HepG2 (cell line): Measurements from ENCODE around the gene HNRNPH2. TPM values are rescaled to one million over a fixed set of nuclear protein-coding genes. Genes with fewer than 3 reads are reported as not detected.

Experiments used
- ATAC-seq: fragments of 200-7000 bp; cut with Tn5 transposase; 3 replicates; pipeline ENCODE4 v1.9.1; 2020; ENCODE audit warnings: mild to moderate bottlenecking, moderate library complexity
- BruUV-seq: library from RNA; stranded (reverse); fragments of 400-500 nt; replicated peaks from 2 replicates; lab custom pipeline; 2021; lab: Mats Ljungman, UMichigan
- CTCF ChIA-PET: fragments of 300-600 bp; formaldehyde crosslinking; extraction: SDS; loops from one replicate; lab custom pipeline; 2021; ENCODE audit warnings: low total read pairs, inconsistent platforms, low intra/inter-chr PET ratio; lab: Yijun Ruan, JAX
- POLR2A ChIA-PET: fragments of 350-600 bp; sonication (Branson Sonifier 250); formaldehyde crosslinking; loops from one replicate; lab custom pipeline; 2020; ENCODE audit warnings: antibody characterized with exemption, inconsistent platforms; lab: Yijun Ruan, JAX
- DNase-seq: peaks from one replicate; pipeline ENCODE4 v3.0.0-alpha.2; 2015; ENCODE audit warnings: low spot score
- FAIRE-seq: peaks from 3 replicates; lab custom pipeline; 2011; peaks lifted over from hg19 to GRCh38; lab: Jason Lieb, UNC
- H2AFZ ChIP-seq: one replicate; pipeline ENCODE4 v1.6.1; 2011; ENCODE audit warnings: low read length, inconsistent platforms
- H3K27ac ChIP-seq: fragments of 300-600 bp; 3 replicates; pipeline ENCODE4 v1.8.0; 2011; ENCODE audit warnings: mixed run types, mild to moderate bottlenecking, mixed read lengths, low read length, inconsistent platforms; ENCODE audit not compliant: insufficient read depth; ENCODE audit errors: extremely low read length
- H3K27me3 ChIP-seq, 2 experiments: fragments of 200-600 bp in 1 of 2; 2 replicates in 1 of 2; 3 replicates in 1 of 2; pipeline versions ENCODE4 v1.6.0 to v1.8.0; 2011; ENCODE audit warnings: low read length in 2 of 2, mild to moderate bottlenecking in 2 of 2, moderate library complexity in 2 of 2, inconsistent platforms in 1 of 2; ENCODE audit not compliant: insufficient read depth in 2 of 2, control insufficient read depth in 1 of 2
- H3K36me3 ChIP-seq, 2 experiments: fragments of 200-600 bp in 1 of 2; replicated peaks in 1 of 2; 2 replicates in 1 of 2; 3 replicates in 1 of 2; pipeline versions ENCODE4 v1.5.1 to v1.8.0; 2011; ENCODE audit warnings: low read length in 2 of 2, inconsistent platforms in 1 of 2; ENCODE audit not compliant: insufficient read depth in 2 of 2, control insufficient read depth in 1 of 2
- H3K4me1 ChIP-seq: 2 replicates; pipeline ENCODE4 v1.5.1; 2012; ENCODE audit warnings: low read length, inconsistent platforms; ENCODE audit not compliant: insufficient read depth
- H3K4me2 ChIP-seq: 2 replicates; pipeline ENCODE4 v1.6.0; 2011; ENCODE audit warnings: low read depth, low read length, inconsistent platforms
- H3K4me3 ChIP-seq, 3 experiments: fragments of 200-600 bp in 1 of 3; sonication (generic), shearing (Covaris generic) in 1 of 3; replicated peaks in 1 of 3; 2 replicates each; pipeline ENCODE4 v1.5.1; 2011 to 2016; ENCODE audit warnings: low read length in 3 of 3, inconsistent platforms in 2 of 3, low read depth in 2 of 3, mild to moderate bottlenecking in 2 of 3, control low read depth in 1 of 3, mixed read lengths in 1 of 3; ENCODE audit not compliant: insufficient read depth in 1 of 3
- H3K79me2 ChIP-seq: one replicate; pipeline ENCODE4 v1.6.1; 2011; ENCODE audit warnings: low read length, inconsistent platforms; ENCODE audit not compliant: insufficient read depth
- H3K9ac ChIP-seq: 2 replicates; pipeline ENCODE4 v1.6.0; 2011; ENCODE audit warnings: mild to moderate bottlenecking, low read depth, low read length, inconsistent platforms; ENCODE audit not compliant: insufficient read depth
- H3K9me3 ChIP-seq: 2 replicates; pipeline ENCODE4 v1.5.1; 2012; ENCODE audit warnings: mild to moderate bottlenecking, low read length
- H4K20me1 ChIP-seq: 2 replicates; pipeline ENCODE4 v1.6.0; 2011; ENCODE audit warnings: inconsistent platforms, mild to moderate bottlenecking, low read length, moderate library complexity; ENCODE audit not compliant: insufficient read depth
- AGO2 ChIP-seq: fragments of 200-400 bp; formaldehyde crosslinking; optimal IDR thresholded peaks from 2 replicates; pipeline ENCODE3; 2017; ENCODE audit warnings: mild to moderate bottlenecking, low read depth, low read length, moderate library complexity
- RAD51 ChIP-seq: fragments of 450-650 bp; IDR thresholded peaks from 2 replicates; pipeline ENCODE4 v1.6.1; 2016; ENCODE audit warnings: borderline replicate concordance
- RNF2 ChIP-seq: fragments of 450-650 bp; conservative IDR thresholded peaks from 2 replicates; pipeline ENCODE4 v1.6.1; 2016; ENCODE audit warnings: low read depth
- SALL2 ChIP-seq: sonication (generic); formaldehyde crosslinking; IDR thresholded peaks from 2 replicates; pipeline ENCODE4 v1.8.1; 2023; ENCODE audit warnings: mild to moderate bottlenecking, missing genetic modification reagents, inconsistent platforms
- TAF15 ChIP-seq: fragments of 200-400 bp; formaldehyde crosslinking; IDR thresholded peaks from one replicate; pipeline ENCODE4 v1.6.1; 2018; ENCODE audit warnings: mild to moderate bottlenecking, low read depth, low read length; ENCODE audit not compliant: poor library complexity, severe bottlenecking
- ZKSCAN1 ChIP-seq: fragments of 150-350 bp; IDR thresholded peaks from 2 replicates; pipeline ENCODE4 v1.6.1; 2014; ENCODE audit warnings: low read length
- ZNF530 ChIP-seq: sonication (generic); formaldehyde crosslinking; IDR thresholded peaks from 2 replicates; pipeline ENCODE4 v1.5.0; 2020; ENCODE audit warnings: low read depth, mild to moderate bottlenecking, missing genetic modification reagents
- ZNF605 ChIP-seq: sonication (generic); formaldehyde crosslinking; IDR thresholded peaks from 2 replicates; pipeline ENCODE4 v1.8.0; 2022; ENCODE audit warnings: mild to moderate bottlenecking, missing genetic modification reagents
- WGBS: methylation state at CpG from one replicate; pipeline ENCODE4 v1.1.6; 2017; ENCODE audit warnings: low lambda C conversion rate; 5-methylcytosine and 5-hydroxymethylcytosine counted together
- in situ Hi-C: cut with HindIII; loops from 2 replicates; pipeline ENCODE4 v1.10.0; 2017; ENCODE audit warnings: low pct_unique_long_range_greater_than_20kb; ENCODE audit not compliant: extremely low pct_ligation_motif_present
- intact Hi-C: fragments of 100-400 bp; cut with micrococcal nuclease; formaldehyde crosslinking; loops from one replicate; pipeline ENCODE4 v1.10.0; 2022; ENCODE audit not compliant: unreplicated experiment
- polyA plus RNA-seq, 8 experiments: library from polyadenylated mRNA; depleted of rRNA in 3 of 8; stranded (reverse) in 7 of 8; unstranded in 1 of 8; fragments of >200 nt; fragmentation: Illumina TruSeq in 4 of 8; extraction: Trizol in 4 of 8; gene quantifications; 2 replicates each; pipeline versions ENCODE4 v1.2.1 to v1.2.3, GENCODE V29; 2011 to 2016; ENCODE audit warnings: low read depth in 4 of 8, missing spikeins in 1 of 8, mixed read lengths in 1 of 8; ENCODE audit not compliant: insufficient read depth in 1 of 8
- total RNA-seq, 5 experiments: library from RNA; depleted of rRNA; stranded (reverse); fragments of >200 nt; fragmentation: Illumina TruSeq; extraction: Trizol; gene quantifications; 2 replicates each; pipeline ENCODE4 v1.2.3, GENCODE V29; 2016; ENCODE audit warnings: low read depth in 1 of 5
- TF ChIP-seq, protein P1 (sequence below): sonication (generic); formaldehyde crosslinking; conservative IDR thresholded peaks from 2 replicates; pipeline ENCODE4 v1.4.0; 2020; ENCODE audit warnings: missing genetic modification reagents

The HNRNPH2 gene
- total and polyA plus RNA-seq, 2 of the 13 experiments (the other 11 are each of a cell fraction or from before 2014, with no cell fraction given) = 23.8 to 56.9 TPM

DNA sequence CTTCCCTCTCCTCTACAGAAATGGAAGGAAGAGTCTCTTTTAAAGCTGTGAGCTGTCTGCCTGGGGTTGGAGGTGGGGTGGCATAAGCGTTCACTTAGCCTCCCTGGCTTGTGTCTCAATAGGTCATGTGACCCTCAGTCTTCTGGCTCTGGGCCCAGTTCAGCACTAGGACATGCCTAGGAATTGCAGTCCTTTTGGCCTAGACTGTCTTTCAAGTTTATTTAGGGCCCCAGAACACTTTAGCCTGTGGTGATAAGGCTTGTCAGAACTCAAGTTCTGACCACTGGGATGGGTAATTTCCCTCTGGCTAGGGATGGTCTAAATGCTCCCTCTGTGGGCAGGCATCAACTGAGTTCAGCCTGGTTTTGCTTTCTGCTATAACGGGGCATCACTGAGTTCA lies 42.9 kb downstream of the HNRNPH2 start:
- in situ Hi-C loops = no loop called here
- no TSS peak for BruUV-seq

DNA sequence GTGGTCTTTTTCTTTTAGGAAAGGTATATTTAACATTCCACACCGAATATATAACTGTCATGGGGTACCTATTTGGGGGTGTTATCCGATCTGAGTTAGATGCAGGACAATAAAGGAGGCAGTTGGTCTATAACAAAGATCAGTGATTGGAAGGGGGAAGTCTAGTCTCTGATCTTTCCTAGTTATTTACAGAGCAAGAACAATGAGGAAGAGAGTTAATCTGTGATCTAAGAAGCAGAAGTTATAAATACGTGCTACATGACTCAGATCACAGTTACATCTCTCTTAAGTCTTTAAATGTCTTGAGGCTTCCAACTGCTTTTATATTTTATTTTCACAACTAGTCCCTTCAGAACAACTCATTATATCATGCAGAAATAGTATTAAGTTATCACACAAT lies 44.0 kb downstream of the HNRNPH2 start:
- Histone ChIP-seq H3K27ac (no peak overlapping the region), H3K27me3 (no peaks in the 10 kb centered on the region), H2AFZ (no peak overlapping the region), H3K4me2 (no peak overlapping the region), H3K79me2 (no peaks in the 10 kb centered on the region), H3K36me3 (no peaks in the 10 kb centered on the region), H3K4me3 (no peak overlapping the region), H3K9ac (no peak overlapping the region), H3K4me1 (no peaks in the 10 kb centered on the region), H4K20me1 (no peaks in the 10 kb centered on the region), H3K9me3 (no peaks in the 10 kb centered on the region)
- no TSS peak for BruUV-seq
- DNase-seq (no peak), FAIRE-seq (no peak), ATAC-seq (no peak)
- intact Hi-C loops = no loop called here
- CTCF ChIA-PET = no interaction called here
- 39% methylated on average over 3 of the region's 3 CpGs for WGBS
- in situ Hi-C loops = no loop called here
- POLR2A ChIA-PET = no interaction called here
- TF ChIP-seq TAF15 (no peak), AGO2 (no peak), RAD51 (no peak), ZNF605 (no peak), RNF2 (no peak), ZKSCAN1 (no peak), ZNF530 (CRISPR knock-in tag) (no peak)

More for the DNA sequence above, 42.9 kb downstream of the HNRNPH2 start:
- Histone ChIP-seq H4K20me1 (no peaks in the 10 kb centered on the region), H3K27ac (no peak overlapping the region), H3K27me3 (no peaks in the 10 kb centered on the region), H3K9me3 (no peaks in the 10 kb centered on the region), H3K9ac (no peak overlapping the region), H3K4me3 (no peak overlapping the region), H3K4me2 (no peak overlapping the region), H3K36me3 (no peaks in the 10 kb centered on the region), H2AFZ (no peak overlapping the region), H3K4me1 (no peaks in the 10 kb centered on the region), H3K79me2 (no peaks in the 10 kb centered on the region)
- no peak for DNase-seq
- ChIA-PET CTCF (no interaction called here), POLR2A (no interaction called here)
- no peak for FAIRE-seq
- intact Hi-C loops = no loop called here
- TF ChIP-seq, protein P1, sequence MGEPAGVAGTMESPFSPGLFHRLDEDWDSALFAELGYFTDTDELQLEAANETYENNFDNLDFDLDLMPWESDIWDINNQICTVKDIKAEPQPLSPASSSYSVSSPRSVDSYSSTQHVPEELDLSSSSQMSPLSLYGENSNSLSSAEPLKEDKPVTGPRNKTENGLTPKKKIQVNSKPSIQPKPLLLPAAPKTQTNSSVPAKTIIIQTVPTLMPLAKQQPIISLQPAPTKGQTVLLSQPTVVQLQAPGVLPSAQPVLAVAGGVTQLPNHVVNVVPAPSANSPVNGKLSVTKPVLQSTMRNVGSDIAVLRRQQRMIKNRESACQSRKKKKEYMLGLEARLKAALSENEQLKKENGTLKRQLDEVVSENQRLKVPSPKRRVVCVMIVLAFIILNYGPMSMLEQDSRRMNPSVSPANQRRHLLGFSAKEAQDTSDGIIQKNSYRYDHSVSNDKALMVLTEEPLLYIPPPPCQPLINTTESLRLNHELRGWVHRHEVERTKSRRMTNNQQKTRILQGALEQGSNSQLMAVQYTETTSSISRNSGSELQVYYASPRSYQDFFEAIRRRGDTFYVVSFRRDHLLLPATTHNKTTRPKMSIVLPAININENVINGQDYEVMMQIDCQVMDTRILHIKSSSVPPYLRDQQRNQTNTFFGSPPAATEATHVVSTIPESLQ (CRISPR knock-in tag) = no peak
- no peak for TF ChIP-seq SALL2 (CRISPR knock-in tag)
- ATAC-seq = no peak
- WGBS = 0% methylated on average over 1 of the region's 2 CpGs
